ENCODE measurements around the gene HTR7. TPM values are rescaled to one million over a fixed set of nuclear protein-coding genes. Genes with fewer than 3 reads are reported as not detected.

HTR7 gene
- total RNA-seq, 2 donors from 2014 or later = 5.4 to 9.9 TPM

GRCh38 chr10:90738885-90739284 lies 119.0 kb downstream of the HTR7 start:
- Histone ChIP-seq H3K4me3 (no peak overlapping the region), H3K4me1 (ENCODE audit: control insufficient read depth in 1 of 2, low read depth in 2 of 2) (no peaks in the 10 kb centered on the region), H3K36me3 (no peaks in the 10 kb centered on the region), H3K9me3 (no peaks in the 10 kb centered on the region), H3K27me3 (replicated peaks; ENCODE audit: insufficient read depth) (no peaks in the 10 kb centered on the region), H3K27ac (no peak overlapping the region)
- TF ChIP-seq CTCF (IDR thresholded peaks at IDR 0.05) = no peak
- no peak for DNase-seq (ENCODE audit: low spot score)
- ATAC-seq (ENCODE audit: insufficient number of reproducible peaks, low FRiP score, low read depth) = no peak

- DNase-seq (ENCODE audit: low spot score) (no peak), ATAC-seq (ENCODE audit: insufficient number of reproducible peaks, low FRiP score, low read depth) (no peak)
- Histone ChIP-seq H3K27ac (no peak overlapping the region), H3K36me3 (no peaks in the 10 kb centered on the region), H3K4me1 (ENCODE audit: control insufficient read depth in 1 of 2, low read depth in 2 of 2) (no peaks in the 10 kb centered on the region), H3K4me3 (no peak overlapping the region), H3K9me3 (no peaks in the 10 kb centered on the region), H3K27me3 (replicated peaks; ENCODE audit: insufficient read depth) (no peaks in the 10 kb centered on the region)
- TF ChIP-seq CTCF (IDR thresholded peaks at IDR 0.05) = no peak
Measured at GRCh38 chr10:90734415-90734814, 123.4 kb downstream of the HTR7 start.

GRCh38 chr10:90732581-90732980 lies 125.3 kb downstream of the HTR7 start:
- no peaks in the 10 kb centered on the region for H3K4me1 ChIP-seq (ENCODE audit: control insufficient read depth in 1 of 2, low read depth in 2 of 2)
- TF ChIP-seq CTCF (IDR thresholded peaks at IDR 0.05) = no peak
- no peak overlapping the region for H3K27ac ChIP-seq
- no peaks in the 10 kb centered on the region for H3K27me3 ChIP-seq (replicated peaks; ENCODE audit: insufficient read depth)
- ATAC-seq (ENCODE audit: insufficient number of reproducible peaks, low FRiP score, low read depth) (no peak), DNase-seq (ENCODE audit: low spot score) (no peak)
- H3K36me3 ChIP-seq = no peaks in the 10 kb centered on the region
- no peaks in the 10 kb centered on the region for H3K9me3 ChIP-seq
- no peak overlapping the region for H3K4me3 ChIP-seq

- no peaks in the 10 kb centered on the region for H3K36me3 ChIP-seq
- H3K27ac ChIP-seq = no peak overlapping the region
- ATAC-seq (ENCODE audit: insufficient number of reproducible peaks, low FRiP score, low read depth) = no peak
Measured at GRCh38 chr10:90723416-90724068, 134.3 kb downstream of the HTR7 start.

GRCh38 chr10:90722832-90723231 lies 135.0 kb downstream of the HTR7 start:
- no peaks in the 10 kb centered on the region for H3K27me3 ChIP-seq (replicated peaks; ENCODE audit: insufficient read depth)
- no peaks in the 10 kb centered on the region for H3K36me3 ChIP-seq
- ATAC-seq (ENCODE audit: insufficient number of reproducible peaks, low FRiP score, low read depth) (no peak), DNase-seq (ENCODE audit: low spot score) (no peak)
- H3K4me3 ChIP-seq = no peak overlapping the region
- no peaks in the 10 kb centered on the region for H3K9me3 ChIP-seq
- H3K4me1 ChIP-seq (ENCODE audit: control insufficient read depth in 1 of 2, low read depth in 2 of 2) = no peaks in the 10 kb centered on the region
- H3K27ac ChIP-seq = no peak overlapping the region
- TF ChIP-seq CTCF (IDR thresholded peaks at IDR 0.05) = no peak

More at GRCh38 chr10:90723416-90724068, 134.3 kb downstream of the HTR7 start:
- DNase-seq (ENCODE audit: low spot score) = no peak
- no peaks in the 10 kb centered on the region for H3K9me3 ChIP-seq
- TF ChIP-seq CTCF (IDR thresholded peaks at IDR 0.05) = no peak
- no peak overlapping the region for H3K4me3 ChIP-seq
- no peaks in the 10 kb centered on the region for H3K4me1 ChIP-seq (ENCODE audit: control insufficient read depth in 1 of 2, low read depth in 2 of 2)
- H3K27me3 ChIP-seq (replicated peaks; ENCODE audit: insufficient read depth) = no peaks in the 10 kb centered on the region
